CD4-positive, alpha-beta T cell treated with Interleukin-4 for 4 hours (primary cell): ENCODE data around the gene ETS1.

Source experiments
- DNase-seq: peaks from one replicate; pipeline ENCODE4 v3.0.0-alpha.2; 2020

ETS1 gene

DNA sequence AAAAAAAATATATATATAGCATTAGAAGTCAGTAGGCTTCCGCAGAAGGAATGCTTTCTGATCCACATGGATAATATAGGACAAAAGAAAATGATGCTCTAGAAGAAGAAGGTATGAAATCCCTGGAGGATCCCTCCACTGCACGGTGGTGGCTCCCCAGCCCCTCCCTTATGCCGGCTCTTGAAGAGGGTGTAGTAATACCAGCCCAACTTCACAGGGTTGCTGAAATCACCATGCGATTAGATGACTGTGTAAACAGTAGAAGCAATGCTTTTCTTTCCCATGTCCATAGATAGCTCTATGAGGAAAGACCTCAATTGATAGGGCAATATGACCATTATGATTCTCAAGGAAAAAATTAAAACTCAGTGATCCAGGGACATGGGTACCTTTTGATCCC lies 3.2 kb upstream of the ETS1 start:
- DNase-seq: no peak

DNA sequence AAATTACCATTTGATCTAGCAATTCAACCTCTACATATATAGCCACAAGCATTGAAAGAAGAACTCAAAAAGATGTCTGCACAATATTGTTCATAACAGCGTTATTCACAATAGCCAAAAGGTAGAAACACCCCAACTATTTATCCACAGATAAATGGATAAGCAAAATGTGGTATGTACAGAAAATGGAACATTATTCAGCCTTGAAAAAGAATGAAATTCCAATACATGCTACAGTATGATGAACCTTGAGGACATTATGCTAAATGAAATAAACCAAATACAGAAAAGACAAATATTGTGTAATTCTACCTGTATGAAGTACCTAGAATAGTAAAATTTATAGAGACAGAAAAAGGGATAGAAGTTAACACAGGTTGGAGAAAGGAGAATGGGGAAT lies 2.6 kb upstream of the ETS1 start:
- DNase-seq: no peak

GRCh38 chr11:128588093-128588492 lies 735 bp upstream of the ETS1 start:
- no peak for DNase-seq

DNA sequence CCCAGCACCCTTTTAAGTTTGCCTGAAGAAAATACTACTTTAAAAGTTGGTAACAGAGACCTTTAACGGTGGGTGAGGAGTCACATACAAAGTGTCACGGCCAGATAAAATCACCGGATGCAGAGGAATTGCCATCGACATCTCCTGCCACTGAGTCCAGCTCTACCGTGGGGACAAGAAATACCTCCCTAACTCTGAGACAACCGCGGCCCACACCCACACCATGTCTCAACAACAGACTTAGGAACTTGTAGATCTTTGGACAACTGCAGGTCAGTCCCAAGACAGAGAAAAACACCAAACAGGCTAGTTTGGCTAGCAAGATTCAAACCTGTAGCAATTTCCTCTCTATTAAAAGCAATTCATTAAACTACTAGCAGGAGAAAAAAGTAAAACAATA lies 669 bp downstream of the ETS1 start:
- no peak for DNase-seq

GRCh38 chr11:128585498-128586238 lies 1.7 kb downstream of the ETS1 start:
- no peak for DNase-seq

DNA sequence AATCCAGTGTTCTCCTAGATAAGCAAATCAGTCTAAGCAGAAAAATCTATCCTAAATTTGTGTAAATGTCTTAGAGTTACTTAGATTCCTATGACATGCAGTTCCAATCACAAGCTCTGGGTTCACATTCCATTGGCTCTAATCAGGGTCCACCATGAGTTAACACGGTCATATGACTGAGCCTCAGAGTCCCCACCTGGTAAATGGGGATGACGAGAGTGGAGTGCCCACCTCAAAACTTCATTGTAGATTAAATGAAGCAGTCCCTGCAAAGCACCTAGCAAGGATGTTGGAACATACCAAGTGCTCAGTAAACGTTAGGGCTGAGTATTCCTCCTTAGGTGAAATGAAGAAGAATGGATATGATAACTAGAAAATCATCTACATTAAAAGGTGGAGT lies 3.1 kb downstream of the ETS1 start:
- no peak for DNase-seq

DNA sequence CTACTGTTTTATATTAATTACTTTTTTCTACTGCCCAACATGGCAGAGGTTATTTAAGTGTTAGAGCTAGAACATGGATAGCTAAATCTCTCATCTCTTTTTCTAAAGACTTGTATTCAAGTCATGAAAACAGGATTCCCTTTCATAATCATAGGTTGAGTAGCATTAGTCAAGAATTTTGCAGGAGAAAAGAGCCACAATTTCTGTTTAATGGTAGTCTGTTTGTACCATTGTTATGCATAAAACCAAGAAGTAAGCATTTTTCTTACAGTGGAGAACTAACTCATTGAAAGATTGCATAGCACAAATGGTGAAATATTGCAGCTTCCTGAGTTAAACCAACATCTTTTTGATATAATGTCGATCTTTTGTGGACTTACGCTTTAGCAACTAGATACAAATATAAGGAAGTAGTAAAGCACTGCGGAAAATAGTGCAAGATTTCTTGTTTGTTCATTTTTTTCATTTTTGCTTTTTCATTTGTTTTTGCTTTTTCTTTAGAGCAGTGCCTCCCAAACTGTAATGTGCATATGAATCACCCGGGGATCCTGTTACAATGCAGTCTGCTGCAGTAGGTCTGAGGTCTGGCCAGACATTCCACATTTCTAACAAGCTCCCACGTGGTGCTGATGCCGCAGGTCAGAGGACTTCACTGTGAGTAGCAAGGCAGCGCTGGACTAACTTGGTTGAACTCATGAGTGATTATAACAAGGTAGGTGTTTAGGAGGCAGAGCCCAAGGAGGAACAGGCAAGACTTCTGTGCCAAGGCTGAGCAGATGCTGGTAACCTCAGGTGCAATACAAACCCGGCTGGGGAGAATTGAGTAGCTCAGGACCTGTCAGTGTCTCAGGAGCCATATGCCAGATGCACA lies 4.6 kb downstream of the ETS1 start:
- no peak for DNase-seq

DNA sequence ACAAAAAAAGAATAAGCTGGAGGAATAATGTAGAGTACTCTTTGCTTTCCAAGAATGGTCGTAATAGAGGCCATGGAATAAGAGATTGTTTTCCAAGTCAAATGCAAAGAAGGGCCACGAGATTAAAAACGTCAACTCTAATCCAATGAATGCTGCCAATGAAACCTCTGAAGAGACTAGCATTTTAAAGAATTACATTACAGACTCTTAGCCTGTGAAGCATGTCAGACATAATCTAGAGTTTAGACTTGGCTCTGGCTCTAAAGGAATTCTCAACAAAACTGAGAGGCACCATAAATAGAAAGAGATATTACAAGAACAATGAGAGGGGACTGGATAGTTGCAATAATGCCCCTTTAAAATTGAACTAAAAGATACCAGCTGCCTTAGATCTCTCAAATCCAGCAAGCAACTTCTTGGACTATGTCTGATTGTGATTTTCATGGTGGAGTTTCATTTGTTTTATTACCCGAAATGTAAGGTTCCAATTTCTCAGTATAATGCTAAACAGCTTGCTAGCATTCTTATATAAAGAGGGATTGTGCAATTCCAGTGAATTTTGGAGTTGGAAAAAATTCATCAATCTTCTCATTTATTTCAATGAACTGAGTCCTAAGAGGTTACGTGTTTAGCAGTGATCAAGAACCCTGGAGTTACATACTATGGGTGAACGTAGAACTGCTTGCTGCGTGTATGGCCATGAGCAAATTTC lies 5.6 kb downstream of the ETS1 start:
- no peak for DNase-seq

DNA sequence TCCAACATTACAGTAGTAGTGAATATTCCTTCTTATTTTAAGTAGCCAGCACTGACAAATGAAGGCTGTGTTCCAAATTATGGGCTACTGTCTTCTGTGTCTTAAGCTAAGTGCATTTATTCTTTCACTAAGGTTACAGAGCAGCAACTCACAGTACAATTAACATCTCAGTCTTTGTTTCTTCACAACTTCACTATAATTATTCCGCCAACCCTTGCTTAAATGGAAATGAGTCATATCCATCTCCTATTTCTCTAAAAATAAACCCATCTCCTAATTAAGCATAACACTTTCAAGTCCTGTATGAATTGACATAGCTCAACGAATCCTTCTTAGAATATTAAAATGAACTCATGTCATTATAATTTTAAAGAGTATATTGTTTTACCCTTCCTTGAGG lies 6.7 kb downstream of the ETS1 start:
- DNase-seq: peak; percentile 25

DNA sequence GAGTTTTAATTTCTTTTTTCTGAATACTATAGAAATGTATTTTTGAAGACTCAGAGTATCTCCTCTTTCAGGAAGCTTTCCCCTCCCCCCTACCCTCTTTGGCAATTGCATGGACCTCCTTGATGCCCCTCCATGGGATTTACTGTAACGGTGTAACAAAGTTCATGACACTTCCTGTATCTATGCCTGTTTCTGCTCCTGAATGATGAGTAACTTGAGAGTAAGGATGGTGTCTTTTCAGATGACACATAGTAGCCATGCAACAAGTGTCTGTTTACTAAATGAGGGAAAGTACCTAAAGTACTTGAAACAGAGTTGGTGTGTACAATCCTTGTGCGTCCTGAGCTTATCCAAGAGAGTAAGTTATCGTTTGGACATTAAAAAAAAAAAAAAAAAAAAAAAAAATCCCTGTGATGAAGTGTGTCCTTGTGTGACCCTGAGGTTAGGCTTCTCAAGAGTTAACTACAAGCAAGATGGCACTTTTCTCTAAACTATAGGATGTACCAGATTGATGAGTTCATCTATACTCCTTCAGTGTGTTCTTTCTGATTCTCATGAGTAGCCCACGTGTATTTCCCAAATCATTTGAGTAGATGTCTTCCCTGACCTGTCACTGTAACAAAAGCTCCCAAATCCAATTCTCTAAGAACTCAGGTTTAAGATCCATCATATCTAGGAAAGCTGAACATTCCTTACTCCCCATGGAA lies 7.4 kb downstream of the ETS1 start:
- DNase-seq: peak; percentile 49

DNA sequence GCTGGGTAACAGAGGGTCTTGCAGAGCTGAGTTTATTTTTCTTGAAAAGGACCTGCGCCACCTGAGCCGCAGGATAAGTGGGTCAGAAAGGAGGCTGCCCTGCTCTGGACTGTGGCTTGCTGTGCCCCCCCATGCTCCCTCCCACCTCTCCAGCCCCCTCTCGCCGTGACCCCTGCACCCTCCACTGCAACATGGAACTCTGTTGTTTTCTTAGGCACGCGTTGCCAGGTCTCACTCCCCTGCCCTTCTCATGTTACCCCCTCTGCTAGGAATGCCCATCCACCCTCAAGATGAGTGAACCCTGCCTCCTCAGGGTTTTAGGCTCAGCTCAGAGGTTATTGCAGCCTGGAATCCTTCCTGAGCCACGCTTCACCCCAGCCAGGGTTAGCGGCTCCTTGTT lies 10.8 kb downstream of the ETS1 start:
- DNase-seq: no peak

DNA sequence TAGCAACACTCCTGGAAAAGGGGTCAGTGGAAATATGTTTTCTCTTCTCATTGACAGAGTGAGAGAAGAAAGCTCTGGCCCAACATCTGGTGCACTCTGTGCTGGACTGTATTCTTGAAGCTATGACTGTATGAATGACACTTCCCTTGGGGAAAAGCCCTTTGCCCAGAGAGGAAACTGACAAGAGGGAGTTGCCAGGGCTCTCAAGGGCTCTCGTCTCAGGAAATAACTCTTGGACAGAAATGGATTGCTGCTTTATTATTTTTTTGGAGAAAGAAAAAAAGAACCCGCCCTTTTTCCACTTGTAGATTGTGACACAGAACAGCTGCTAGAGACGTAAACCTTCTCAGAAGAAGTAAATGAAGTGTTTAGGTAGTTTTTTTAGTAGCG lies 11.4 kb downstream of the ETS1 start:
- no peak for DNase-seq

DNA sequence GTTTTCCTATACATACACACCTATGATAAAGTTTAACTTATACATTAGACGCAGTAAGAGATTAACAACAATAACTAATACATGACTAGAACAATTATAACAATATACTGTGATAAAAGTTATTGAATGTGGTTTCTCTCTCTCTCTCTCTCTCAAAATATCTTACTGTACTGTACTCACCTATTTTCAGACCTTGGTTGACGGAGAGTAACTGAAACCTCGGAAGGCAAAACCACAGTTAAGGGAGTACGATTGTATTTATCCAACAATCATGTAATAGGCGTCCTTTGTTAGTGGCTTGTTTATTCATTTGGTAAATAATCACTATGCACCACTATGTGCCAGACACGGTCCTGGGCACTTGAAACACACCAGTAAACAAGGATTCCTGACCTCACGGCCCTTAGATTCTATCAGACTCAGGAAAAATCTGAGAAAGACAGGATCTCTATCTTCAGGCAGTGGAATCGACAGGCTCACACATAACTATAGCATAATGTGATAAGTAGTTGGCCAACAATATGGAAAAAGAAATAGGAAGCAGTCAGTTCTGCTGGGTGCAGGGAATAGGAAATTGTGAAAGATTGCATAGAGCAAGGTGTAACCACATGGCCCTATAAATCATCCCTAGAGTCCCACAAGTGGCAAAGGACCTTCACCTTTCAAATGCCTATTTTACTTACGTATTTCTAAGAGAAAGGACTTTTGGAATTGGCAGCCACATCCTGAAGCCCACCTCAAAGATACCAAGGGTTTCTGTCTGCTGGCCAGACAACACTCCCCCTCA lies 12.0 kb downstream of the ETS1 start:
- DNase-seq: no peak

- DNase-seq: no peak
These were observed 12.8 kb downstream of the ETS1 start for GRCh38 chr11:128574576-128575011.

DNA sequence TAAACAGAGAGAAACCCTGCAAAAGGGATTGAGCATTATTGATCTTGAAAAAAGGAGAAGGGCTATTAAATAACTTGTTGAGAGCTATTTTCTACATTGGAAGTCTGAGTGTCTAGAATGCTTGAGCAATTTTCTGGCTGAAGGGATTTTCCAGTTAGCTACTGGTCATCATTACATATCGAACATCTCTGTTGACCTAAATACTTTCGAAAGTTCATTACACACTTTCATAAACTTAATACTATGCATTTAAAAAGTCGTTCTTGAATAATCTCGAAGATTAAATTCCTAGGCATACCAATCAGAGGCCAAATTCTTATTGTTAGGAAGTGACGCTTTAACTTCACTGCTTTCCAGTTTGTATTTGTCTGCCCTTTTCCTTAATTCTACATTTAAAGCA lies 13.7 kb downstream of the ETS1 start:
- no peak for DNase-seq

- DNase-seq: no peak
These were observed 14.4 kb downstream of the ETS1 start for GRCh38 chr11:128572965-128573364.

- no peak for DNase-seq
These were observed 16.7 kb downstream of the ETS1 start for GRCh38 chr11:128570632-128571031.

DNA sequence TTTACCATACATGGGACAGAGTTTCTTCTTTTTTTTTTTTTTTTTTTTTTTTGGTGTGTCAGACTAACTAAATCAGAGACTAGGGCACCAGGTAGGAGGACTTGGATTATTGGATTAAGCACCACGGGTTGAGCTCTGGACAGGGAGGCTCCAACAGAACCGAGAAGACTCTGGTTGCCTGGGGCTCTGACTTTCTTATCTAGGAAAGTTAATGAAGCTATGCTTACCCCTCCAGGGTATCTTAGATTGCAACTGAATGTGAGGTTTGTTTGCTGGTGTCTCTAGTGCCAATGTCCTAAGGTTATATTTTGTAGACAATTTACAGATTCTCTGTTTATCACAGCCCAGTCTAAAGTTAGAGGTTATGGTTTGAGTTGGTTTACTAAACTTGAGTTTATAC lies 18.1 kb downstream of the ETS1 start:
- no peak for DNase-seq

GRCh38 chr11:128568166-128568778 lies 19.1 kb downstream of the ETS1 start:
- no peak for DNase-seq

- no peak for DNase-seq
These were observed 20.2 kb downstream of the ETS1 start for GRCh38 chr11:128567130-128567529.

DNA sequence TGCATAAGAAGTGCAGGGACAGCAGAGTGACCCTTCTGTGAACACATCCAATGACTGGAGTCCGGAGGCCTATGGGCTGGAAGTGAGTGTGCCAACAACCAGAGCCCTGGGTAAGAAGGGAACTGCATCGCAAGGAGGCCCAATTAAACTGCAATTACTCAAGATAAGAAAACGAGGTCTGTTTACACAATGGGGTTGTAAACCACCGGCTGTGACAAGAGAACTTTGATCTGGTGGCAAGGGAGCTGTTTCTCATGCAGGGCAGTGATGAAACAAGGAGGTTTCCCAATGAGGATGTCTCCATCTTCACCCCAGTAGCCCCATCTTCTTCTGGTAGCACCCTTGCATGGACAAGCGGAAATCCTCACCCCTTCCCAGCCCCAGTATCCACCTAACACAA lies 21.5 kb downstream of the ETS1 start:
- DNase-seq: no peak
